Measurements from ENCODE around the gene ADK. TPM values are rescaled to one million over a fixed set of nuclear protein-coding genes. Genes with fewer than 3 reads are reported as not detected.

Gene ADK
- total and polyA plus RNA-seq, 7 experiments from 2014 or later = 20.7 to 43.8 (median 25.3) TPM

DNA sequence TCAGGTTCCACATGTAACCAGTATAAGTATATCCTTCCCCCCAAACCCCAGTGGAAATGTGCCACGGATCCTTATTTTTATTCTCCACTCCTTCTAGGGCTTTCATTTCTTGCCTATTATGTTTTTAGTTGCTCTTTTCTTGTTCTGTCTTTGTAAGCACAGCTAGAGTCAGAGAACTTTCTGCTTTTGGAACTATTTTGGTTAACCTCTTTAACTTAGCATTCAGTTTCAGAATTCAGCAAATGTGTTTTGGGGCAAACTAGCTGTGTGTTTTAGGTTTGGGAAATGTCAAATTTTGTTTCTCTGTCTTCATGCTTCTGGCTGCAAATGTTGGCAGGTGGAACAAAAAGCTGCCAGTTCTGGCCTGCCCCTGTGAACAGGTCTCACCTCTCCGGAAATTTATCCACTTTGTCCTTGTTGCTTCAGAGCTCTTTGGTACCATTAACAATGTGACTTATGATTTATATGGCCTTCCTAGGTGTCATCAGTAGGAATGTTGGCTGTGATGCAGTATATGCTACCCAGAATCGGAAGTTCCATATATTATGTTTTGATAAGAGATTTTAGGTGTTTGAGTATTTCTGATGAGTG is 156.1 kb downstream of the ADK start:
- DNase-seq = no peak

DNA sequence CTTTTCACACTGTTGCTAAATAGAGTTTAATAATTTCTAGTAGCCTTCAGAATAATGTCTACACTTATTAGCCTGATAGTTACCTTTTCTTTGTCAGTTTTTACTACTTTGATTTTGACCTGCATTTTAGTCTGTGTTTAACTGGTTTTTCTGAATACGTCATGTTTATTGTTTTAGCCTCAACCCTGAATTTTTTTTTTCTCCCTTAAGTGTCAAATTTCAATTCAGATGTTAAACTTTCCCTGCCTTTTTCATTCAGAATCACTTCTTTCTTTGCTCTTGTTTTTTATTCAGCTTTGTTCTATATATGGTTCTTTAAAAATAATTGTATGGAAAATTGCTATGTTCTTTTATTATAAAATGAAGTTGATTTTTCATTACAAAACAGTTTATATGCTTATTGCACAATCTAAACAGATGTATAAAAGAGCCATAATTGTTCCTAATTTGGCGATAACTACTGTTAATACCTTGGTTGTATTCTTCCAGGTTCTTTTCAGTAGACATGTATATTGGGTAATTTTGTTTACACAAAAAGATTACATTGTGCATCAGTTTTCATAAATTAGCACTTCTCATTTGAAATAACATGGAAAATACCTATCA is 159.7 kb downstream of the ADK start:
- H3K4me3 ChIP-seq (ENCODE audit: low read length) = no peak overlapping the region
- no peaks in the 10 kb centered on the region for H3K27me3 ChIP-seq (ENCODE audit: control insufficient read depth in 2 of 2, insufficient read depth in 2 of 2, low read length in 2 of 2)
- no peak overlapping the region for H3K4me3 Mint-ChIP-seq
- H3K9me3 ChIP-seq (ENCODE audit: control insufficient read depth in 2 of 3, low read length in 3 of 3) = no peaks in the 10 kb centered on the region
- no peaks in the 10 kb centered on the region for H3K27me3 Mint-ChIP-seq
- H3K27ac ChIP-seq (ENCODE audit: low read depth, low read length) = no peak overlapping the region
- H3K27ac Mint-ChIP-seq = no peak overlapping the region
- no peaks in the 10 kb centered on the region for H3K36me3 ChIP-seq (ENCODE audit: control insufficient read depth in 2 of 3, insufficient read depth in 3 of 3, low read length in 3 of 3)
- ChIA-PET POLR2A (no interaction called here), CTCF (no interaction called here)
- ATAC-seq (no peak), DNase-seq (no peak)
- H3K36me3 Mint-ChIP-seq = peaks cover 0 to 12% (median 7%) of the 10 kb centered on the region in 5 donors
- intact Hi-C loops (cut with micrococcal nuclease) = no loop called here
- peaks cover 5 to 36% (median 18%) of the 10 kb centered on the region in 7 donors for H3K4me1 Mint-ChIP-seq
- H3K9me3 Mint-ChIP-seq = peaks cover 0 to 2% (median 0%) of the 10 kb centered on the region in 11 donors
- no peaks in the 10 kb centered on the region for H3K4me1 ChIP-seq (ENCODE audit: control insufficient read depth in 2 of 2, insufficient read depth in 2 of 2, low read length in 2 of 2)

More for the DNA sequence above, 156.1 kb downstream of the ADK start:
- H3K9me3 ChIP-seq (ENCODE audit: control insufficient read depth in 2 of 3, low read length in 3 of 3) = no peaks in the 10 kb centered on the region
- ChIA-PET POLR2A (no interaction called here), CTCF (interaction anchor here (1.0 kb wide), 1 partner anchor 113 kb away, joined by 4 read pairs; no protein-coding TSS in a partner anchor)
- H3K27ac ChIP-seq (ENCODE audit: low read depth, low read length) = no peak overlapping the region
- Mint-ChIP-seq H3K9me3 (peaks cover 0 to 2% (median 0%) of the 10 kb centered on the region in 11 donors), H3K4me3 (no peak overlapping the region), H3K27me3 (no peaks in the 10 kb centered on the region), H3K36me3 (peaks cover 0 to 8% (median 7%) of the 10 kb centered on the region in 5 donors), H3K4me1 (peaks cover 10 to 26% (median 17%) of the 10 kb centered on the region in 7 donors), H3K27ac (peak overlapping the region in 1 of 9 donors; percentile 12)
- ATAC-seq = no peak
- intact Hi-C loops (cut with micrococcal nuclease) = no loop called here
- no peak overlapping the region for H3K4me3 ChIP-seq (ENCODE audit: low read length)
- H3K4me1 ChIP-seq (ENCODE audit: control insufficient read depth in 2 of 2, insufficient read depth in 2 of 2, low read length in 2 of 2) = no peaks in the 10 kb centered on the region
- no peaks in the 10 kb centered on the region for H3K27me3 ChIP-seq (ENCODE audit: control insufficient read depth in 2 of 2, insufficient read depth in 2 of 2, low read length in 2 of 2)
- H3K36me3 ChIP-seq (ENCODE audit: control insufficient read depth in 2 of 3, insufficient read depth in 3 of 3, low read length in 3 of 3) = no peaks in the 10 kb centered on the region

DNA sequence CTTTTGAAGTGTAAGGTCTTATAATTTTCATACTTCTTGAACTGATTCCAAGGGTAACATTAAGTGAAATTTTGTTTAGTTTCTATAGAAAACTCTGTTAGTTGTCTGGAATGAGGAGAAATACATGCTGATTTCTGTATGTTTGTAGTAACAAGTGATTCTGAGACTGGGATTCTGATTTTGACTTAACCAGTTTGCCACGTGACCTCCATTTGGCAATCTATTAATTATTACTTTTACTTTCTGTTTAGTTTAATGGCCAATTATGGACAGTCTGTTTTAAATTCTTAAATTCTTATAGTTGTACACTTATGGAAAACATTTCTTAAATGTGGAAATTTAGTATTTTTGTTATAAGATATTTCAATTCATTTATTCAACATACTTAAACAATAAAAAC is 163.1 kb downstream of the ADK start:
- H3K27me3 Mint-ChIP-seq = no peaks in the 10 kb centered on the region
- H3K4me3 Mint-ChIP-seq = no peak overlapping the region
- no peaks in the 10 kb centered on the region for H3K36me3 ChIP-seq (ENCODE audit: control insufficient read depth in 2 of 3, insufficient read depth in 3 of 3, low read length in 3 of 3)
- H3K9me3 ChIP-seq (ENCODE audit: control insufficient read depth in 2 of 3, low read length in 3 of 3) = no peaks in the 10 kb centered on the region
- H3K9me3 Mint-ChIP-seq = peaks cover 0 to 13% (median 2%) of the 10 kb centered on the region in 11 donors
- H3K36me3 Mint-ChIP-seq = peaks cover 4 to 34% (median 28%) of the 10 kb centered on the region in 5 donors
- ATAC-seq (no peak), DNase-seq (no peak)
- H3K4me3 ChIP-seq (ENCODE audit: low read length) = no peak overlapping the region
- intact Hi-C loops (cut with micrococcal nuclease) = no loop called here
- ChIA-PET POLR2A (no interaction called here), CTCF (no interaction called here)
- H3K4me1 Mint-ChIP-seq = peaks cover 0 to 19% (median 6%) of the 10 kb centered on the region in 7 donors
- H3K27me3 ChIP-seq (ENCODE audit: control insufficient read depth in 2 of 2, insufficient read depth in 2 of 2, low read length in 2 of 2) = no peaks in the 10 kb centered on the region
- H3K27ac ChIP-seq (ENCODE audit: low read depth, low read length) = no peak overlapping the region
- H3K27ac Mint-ChIP-seq = peak overlapping the region in 1 of 9 donors; percentile 24
- H3K4me1 ChIP-seq (ENCODE audit: control insufficient read depth in 2 of 2, insufficient read depth in 2 of 2, low read length in 2 of 2) = no peaks in the 10 kb centered on the region

DNA sequence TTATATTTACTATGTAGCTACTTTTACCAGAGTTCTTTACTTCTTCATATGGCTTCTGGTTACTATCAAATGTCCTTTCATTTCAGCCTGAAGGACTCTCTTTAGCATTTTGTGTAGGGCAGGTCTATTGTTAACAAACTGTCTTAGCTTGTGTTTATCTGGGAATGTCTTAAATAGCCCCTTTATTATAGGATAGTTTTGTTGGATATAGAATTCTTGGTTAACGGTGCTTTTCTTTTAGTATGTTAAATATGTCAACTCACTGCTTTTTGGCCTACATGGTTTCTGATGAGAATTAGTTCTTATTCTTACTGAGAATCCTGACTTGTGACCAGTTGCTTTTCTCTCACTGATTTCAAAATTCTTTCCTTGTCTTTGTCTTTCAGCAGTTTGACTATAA is 169.0 kb downstream of the ADK start:
- ChIA-PET CTCF (no interaction called here), POLR2A (interaction anchor here (0.7 kb wide), 1 partner anchor 438 kb away, joined by 3 read pairs; no protein-coding TSS in a partner anchor)
- intact Hi-C loops (cut with micrococcal nuclease) = no loop called here
- Mint-ChIP-seq H3K9me3 (peaks cover 0 to 36% (median 15%) of the 10 kb centered on the region in 11 donors), H3K36me3 (peaks cover 27 to 69% (median 57%) of the 10 kb centered on the region in 5 donors), H3K27ac (no peak overlapping the region), H3K4me1 (peaks cover 0 to 16% (median 4%) of the 10 kb centered on the region in 7 donors), H3K4me3 (no peak overlapping the region), H3K27me3 (no peaks in the 10 kb centered on the region)
- Histone ChIP-seq H3K27me3 (ENCODE audit: control insufficient read depth in 2 of 2, insufficient read depth in 2 of 2, low read length in 2 of 2) (no peaks in the 10 kb centered on the region), H3K4me3 (ENCODE audit: low read length) (no peak overlapping the region), H3K4me1 (ENCODE audit: control insufficient read depth in 2 of 2, insufficient read depth in 2 of 2, low read length in 2 of 2) (no peaks in the 10 kb centered on the region), H3K27ac (ENCODE audit: low read depth, low read length) (no peak overlapping the region), H3K36me3 (ENCODE audit: control insufficient read depth in 2 of 3, insufficient read depth in 3 of 3, low read length in 3 of 3) (no peaks in the 10 kb centered on the region), H3K9me3 (ENCODE audit: control insufficient read depth in 2 of 3, low read length in 3 of 3) (peaks cover 0 to 5% (median 0%) of the 10 kb centered on the region in 3 experiments)
- ATAC-seq (no peak), DNase-seq (no peak)

DNA sequence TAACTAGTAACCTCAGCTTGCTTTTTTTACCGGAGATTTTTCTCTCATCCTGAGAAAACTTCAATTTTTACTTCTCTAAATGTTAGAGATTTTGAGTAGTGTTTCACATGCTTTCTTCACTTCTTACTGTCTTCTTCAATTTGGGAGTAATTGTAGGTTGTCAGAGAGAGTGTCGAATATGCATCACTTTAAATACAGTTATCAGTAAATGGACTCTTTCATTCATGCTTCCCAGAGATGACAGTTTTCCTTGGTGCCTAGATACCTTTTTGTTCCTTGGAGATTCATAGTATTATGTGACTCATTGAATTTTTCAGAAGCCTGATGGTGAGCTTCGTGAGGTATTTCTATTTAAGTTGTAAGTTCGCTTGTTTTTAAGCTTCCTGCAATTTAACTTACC is 169.7 kb downstream of the ADK start:
- Mint-ChIP-seq H3K4me3 (no peak overlapping the region), H3K9me3 (peaks cover 0 to 36% (median 15%) of the 10 kb centered on the region in 11 donors), H3K27me3 (no peaks in the 10 kb centered on the region), H3K36me3 (peaks cover 27 to 71% (median 57%) of the 10 kb centered on the region in 5 donors), H3K27ac (no peak overlapping the region), H3K4me1 (peaks cover 0 to 21% (median 4%) of the 10 kb centered on the region in 7 donors)
- POLR2A ChIA-PET = interaction anchor here (0.7 kb wide), 1 partner anchor 437 kb away, joined by 3 read pairs; no protein-coding TSS in a partner anchor
- Histone ChIP-seq H3K4me3 (ENCODE audit: low read length) (no peak overlapping the region), H3K9me3 (ENCODE audit: control insufficient read depth in 2 of 3, low read length in 3 of 3) (peaks cover 0 to 5% (median 0%) of the 10 kb centered on the region in 3 experiments), H3K27me3 (ENCODE audit: control insufficient read depth in 2 of 2, insufficient read depth in 2 of 2, low read length in 2 of 2) (no peaks in the 10 kb centered on the region), H3K36me3 (ENCODE audit: control insufficient read depth in 2 of 3, insufficient read depth in 3 of 3, low read length in 3 of 3) (no peaks in the 10 kb centered on the region), H3K4me1 (ENCODE audit: control insufficient read depth in 2 of 2, insufficient read depth in 2 of 2, low read length in 2 of 2) (no peaks in the 10 kb centered on the region), H3K27ac (ENCODE audit: low read depth, low read length) (no peak overlapping the region)
- ATAC-seq = no peak
- CTCF ChIA-PET = no interaction called here
- intact Hi-C loops (cut with micrococcal nuclease) = no loop called here
- no peak for DNase-seq

DNA sequence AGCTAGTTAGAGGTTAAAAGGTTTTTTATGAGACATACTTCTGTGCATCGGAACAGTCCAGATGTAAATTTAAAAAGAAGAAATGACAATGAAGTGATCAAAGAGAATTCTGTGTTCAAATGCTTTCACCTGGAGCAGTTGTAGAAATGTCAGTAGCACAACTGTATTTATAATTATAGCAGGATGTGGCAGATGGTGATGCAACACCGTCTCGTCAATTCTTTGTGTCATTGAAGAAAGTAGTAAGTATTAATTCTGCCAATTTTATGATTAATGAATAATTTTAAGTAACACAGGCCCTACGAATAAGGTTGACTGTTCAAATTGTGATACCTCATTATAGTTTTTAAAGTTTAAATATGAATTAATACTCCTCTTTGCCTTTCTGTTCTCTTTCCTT is 171.1 kb downstream of the ADK start:
- Mint-ChIP-seq H3K4me1 (peaks cover 0 to 21% (median 4%) of the 10 kb centered on the region in 7 donors), H3K36me3 (peaks cover 27 to 65% (median 51%) of the 10 kb centered on the region in 5 donors), H3K4me3 (no peak overlapping the region), H3K27me3 (no peaks in the 10 kb centered on the region), H3K27ac (peak overlapping the region in 1 of 9 donors; percentile 61), H3K9me3 (peaks cover 0 to 36% (median 15%) of the 10 kb centered on the region in 11 donors)
- Histone ChIP-seq H3K36me3 (ENCODE audit: control insufficient read depth in 2 of 3, insufficient read depth in 3 of 3, low read length in 3 of 3) (no peaks in the 10 kb centered on the region), H3K27me3 (ENCODE audit: control insufficient read depth in 2 of 2, insufficient read depth in 2 of 2, low read length in 2 of 2) (no peaks in the 10 kb centered on the region), H3K4me1 (ENCODE audit: control insufficient read depth in 2 of 2, insufficient read depth in 2 of 2, low read length in 2 of 2) (no peaks in the 10 kb centered on the region), H3K9me3 (ENCODE audit: control insufficient read depth in 2 of 3, low read length in 3 of 3) (peaks cover 0 to 5% (median 0%) of the 10 kb centered on the region in 3 experiments), H3K4me3 (ENCODE audit: low read length) (no peak overlapping the region), H3K27ac (ENCODE audit: low read depth, low read length) (no peak overlapping the region)
- DNase-seq (no peak), ATAC-seq (no peak)
- ChIA-PET POLR2A (no interaction called here), CTCF (no interaction called here)
- intact Hi-C loops (cut with micrococcal nuclease) = no loop called here
